NCI-H1694 treated with DMSO at 0.1 percent for 48 hours (cell line): Measurements from ENCODE around the gene DOCK11.
"Not testable (repeated sequence)": the region's sequence is repeated elsewhere in the genome, so short reads cannot be mapped to it uniquely, and the experiment has no call there.

ENCODE experiments used
- DNase-seq: peaks from one replicate; lab custom pipeline; 2025; lab: John Stamatoyannopoulos, UW

Gene DOCK11

DNA sequence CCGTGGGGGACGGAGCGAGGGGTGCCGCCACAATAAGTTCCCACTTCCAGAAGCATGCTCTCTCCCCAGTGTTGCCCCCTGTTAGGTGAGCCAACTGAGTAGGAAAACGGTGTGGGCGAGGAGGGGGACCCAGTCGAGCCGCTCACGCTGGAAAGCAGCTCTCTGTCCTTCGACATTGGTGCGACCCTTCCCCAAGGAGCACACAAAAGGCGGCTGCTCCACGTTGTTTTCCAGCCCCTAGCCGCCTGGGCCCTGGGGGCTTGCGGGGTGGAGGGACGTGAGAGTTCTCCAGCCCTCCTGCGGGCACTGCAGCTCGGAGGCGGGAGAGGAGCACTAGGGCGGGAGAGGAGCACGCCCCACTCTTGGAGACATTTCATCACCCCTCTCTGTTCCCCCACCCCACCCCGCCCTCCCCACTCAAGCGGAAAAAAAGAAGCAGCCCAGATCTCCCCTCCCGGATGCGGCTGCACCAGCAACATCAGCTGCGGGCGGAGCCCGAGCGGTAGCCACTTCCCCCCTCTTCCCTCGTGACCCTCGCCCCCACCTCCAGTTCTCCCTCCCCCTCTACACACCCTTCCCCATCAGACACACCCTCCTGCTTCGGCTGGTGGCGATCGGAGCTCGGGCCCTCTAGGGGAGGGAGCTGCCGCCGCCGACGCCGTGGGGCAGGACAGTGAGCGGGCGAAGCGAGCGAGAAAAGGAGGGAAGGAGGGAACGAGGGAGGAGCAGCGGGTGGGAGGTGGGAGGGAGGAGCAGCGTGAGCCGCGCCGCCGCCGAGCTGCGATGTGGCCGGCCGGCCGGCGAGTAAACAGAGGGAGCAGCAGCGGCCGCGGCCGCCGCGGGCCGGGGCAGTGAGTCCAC lies at the start of gene DOCK11:
Gene DOCK11 (plus strand): TSS at position 755 of the 861 bp plus-strand sequence. CDS start 157 bp downstream, outside the sequence.
- DNase-seq = peak; percentile 86

- DNase-seq = no peak
Measured at GRCh38 chrX:118448273-118448783, 47.3 kb upstream of the DOCK11 start.

DNA sequence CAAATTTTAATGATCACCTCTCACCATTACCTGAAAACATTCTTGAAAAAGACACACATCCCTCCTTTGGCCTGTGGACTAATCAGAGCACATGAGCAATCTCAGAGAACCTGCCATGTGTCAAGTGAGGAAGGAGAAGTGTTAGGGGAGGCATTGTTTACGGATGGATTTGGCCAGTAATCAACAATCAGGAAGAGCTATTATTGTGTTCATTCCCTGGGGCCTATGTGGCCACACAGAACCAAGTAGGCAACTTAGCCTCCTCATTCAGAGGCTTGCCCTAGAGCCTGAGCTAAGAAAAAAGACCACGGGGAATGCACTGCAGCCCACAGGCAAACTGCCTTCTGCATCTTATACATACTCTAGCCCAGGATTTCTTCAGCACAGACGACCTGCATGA lies 40.6 kb upstream of the DOCK11 start:
- DNase-seq = no peak

GRCh38 chrX:118459494-118459893 lies 36.1 kb upstream of the DOCK11 start:
- peak; percentile 55 for DNase-seq

GRCh38 chrX:118464501-118464900 lies 31.1 kb upstream of the DOCK11 start:
- DNase-seq = no peak

- no peak for DNase-seq
Measured at GRCh38 chrX:118468122-118468521, 27.5 kb upstream of the DOCK11 start.

- not testable (repeated sequence) for DNase-seq
Measured at GRCh38 chrX:118470721-118471347, 24.8 kb upstream of the DOCK11 start.

DNA sequence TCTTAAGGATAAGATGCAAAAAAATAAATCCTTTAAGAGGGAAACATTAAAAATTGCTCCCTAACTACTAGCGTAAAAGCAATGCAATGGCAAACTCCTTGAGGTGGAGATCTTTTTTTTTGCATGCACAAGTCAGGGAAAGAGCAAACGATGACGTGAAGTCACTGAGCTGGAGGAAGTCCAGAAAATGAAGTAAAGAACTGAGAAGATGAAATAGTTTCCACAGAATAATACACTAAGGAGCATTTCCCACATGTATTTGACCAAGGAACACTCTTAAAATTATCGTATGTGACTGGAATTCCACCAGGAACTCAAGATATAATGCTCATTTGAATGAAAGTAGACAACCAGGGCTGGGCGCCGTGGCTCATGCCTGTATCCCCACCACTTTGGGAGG lies 21.0 kb upstream of the DOCK11 start:
- no peak for DNase-seq

GRCh38 chrX:118475903-118476302 lies 19.7 kb upstream of the DOCK11 start:
- no peak for DNase-seq

DNA sequence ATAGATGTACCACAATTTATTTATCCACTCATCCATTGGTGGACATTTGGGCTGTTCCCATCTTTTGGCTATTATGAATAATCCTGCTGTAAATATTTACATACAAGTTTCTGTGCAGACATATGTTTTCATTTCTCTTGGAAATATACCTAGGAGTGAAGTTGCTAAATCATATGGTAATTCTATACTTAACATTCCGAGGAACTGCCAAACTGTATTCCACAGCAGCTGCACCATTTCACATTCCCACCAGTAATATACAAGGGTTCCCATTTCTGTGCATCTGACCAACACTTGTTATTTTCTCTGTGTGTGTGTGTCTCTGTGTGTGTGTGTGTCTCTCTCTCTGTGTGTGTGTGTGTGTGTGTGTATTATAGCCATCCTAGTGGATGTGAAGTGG lies 15.4 kb upstream of the DOCK11 start:
- no peak for DNase-seq

DNA sequence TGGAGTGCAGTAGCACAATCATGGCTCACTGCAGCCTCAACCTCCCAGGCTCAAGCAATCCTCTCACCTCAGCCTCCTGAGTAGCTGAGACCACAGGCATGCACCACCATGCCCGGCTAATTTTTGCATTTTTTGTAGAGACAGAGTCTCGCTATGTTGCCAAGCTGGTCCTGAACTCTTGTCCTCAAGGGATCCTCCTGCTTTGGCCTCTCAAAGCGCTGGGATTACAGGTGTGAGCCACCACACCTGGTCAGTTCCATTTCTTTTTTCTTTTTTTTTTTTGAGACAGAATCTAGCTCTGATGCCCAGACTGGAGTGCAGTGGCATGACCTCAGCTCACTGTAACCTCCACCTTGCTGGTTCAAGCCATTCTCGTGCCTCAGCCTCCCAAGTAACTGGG lies 13.2 kb upstream of the DOCK11 start:
- DNase-seq = not testable (repeated sequence)

GRCh38 chrX:118484216-118484903 lies 11.3 kb upstream of the DOCK11 start:
- DNase-seq = no peak

GRCh38 chrX:118486693-118487092 lies 8.9 kb upstream of the DOCK11 start:
- DNase-seq = not testable (repeated sequence)

DNA sequence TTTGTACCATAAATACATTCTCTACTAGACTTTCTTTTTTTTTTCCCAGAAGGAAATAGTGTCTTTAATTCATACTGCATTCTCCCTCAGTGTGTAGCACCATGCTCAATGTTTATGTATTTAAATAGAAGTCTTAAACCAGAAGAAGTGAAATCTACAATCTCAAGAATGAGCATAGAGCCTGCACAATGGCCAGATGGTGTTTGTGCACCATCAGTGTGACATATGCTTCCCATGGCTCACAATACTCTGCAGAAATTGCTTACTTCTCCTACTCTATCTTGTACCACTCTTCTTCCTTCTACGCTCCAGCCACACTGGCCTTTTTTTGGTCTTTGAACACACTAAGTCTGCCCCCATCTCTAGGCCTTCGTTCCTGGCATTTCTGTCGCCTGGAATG lies 2.6 kb upstream of the DOCK11 start:
- DNase-seq = peak; percentile 38

GRCh38 chrX:118493653-118494297 lies 1.8 kb upstream of the DOCK11 start:
- no peak for DNase-seq

DNA sequence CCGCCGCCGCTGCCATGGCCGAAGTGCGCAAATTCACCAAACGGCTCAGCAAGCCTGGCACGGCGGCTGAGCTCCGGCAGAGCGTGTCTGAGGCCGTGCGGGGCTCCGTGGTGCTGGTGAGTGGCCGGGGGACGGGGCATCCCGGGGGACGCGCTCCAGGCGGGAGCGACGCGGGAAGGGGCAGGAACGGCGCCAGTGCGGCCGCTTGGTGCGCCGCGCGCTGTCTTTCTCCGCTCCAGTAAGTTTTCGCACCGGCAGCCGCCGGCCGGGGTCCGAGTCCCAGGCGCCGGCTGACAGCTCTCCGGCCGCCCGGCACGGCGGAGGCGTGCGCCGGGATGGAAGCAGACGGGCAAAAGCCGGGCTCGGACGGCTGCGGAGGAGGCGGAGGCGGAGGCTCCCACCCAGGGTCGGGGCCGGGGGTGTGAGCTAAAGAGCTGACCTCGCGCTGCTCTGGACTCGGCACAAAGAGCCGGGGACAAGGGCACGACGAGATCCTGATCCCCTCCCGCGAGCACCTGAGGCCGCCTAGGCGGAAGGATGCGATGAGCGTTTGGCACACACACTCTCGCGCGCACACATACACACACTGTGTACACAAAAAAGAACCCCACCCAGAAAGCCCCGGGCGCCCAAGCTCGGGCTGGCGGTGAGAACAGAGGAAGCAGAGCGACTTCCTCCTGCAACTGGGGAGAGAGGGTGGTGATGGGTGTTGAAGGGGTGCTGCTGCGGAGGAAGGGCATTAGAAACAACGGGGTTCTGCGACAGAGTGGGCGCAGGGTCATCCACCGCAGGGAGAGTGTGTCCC lies 545 bp downstream of the DOCK11 start:
- peak; percentile 31 for DNase-seq

DNA sequence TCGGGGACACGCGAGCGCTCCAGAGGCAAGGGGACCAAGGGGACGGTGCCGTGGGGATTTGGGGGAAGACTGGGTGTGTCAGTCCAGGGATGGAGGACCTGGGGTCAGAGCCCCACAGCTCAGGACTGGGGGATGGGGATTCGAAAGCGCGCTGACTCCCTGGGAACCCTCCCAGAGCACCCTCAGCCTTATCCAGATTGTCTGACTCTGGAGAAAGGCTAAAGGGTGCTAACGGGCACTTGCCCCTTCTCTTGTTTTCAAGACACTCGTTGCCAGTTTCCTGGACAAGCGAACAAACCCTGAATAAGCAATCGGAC lies 1.1 kb downstream of the DOCK11 start:
- no peak for DNase-seq

DNA sequence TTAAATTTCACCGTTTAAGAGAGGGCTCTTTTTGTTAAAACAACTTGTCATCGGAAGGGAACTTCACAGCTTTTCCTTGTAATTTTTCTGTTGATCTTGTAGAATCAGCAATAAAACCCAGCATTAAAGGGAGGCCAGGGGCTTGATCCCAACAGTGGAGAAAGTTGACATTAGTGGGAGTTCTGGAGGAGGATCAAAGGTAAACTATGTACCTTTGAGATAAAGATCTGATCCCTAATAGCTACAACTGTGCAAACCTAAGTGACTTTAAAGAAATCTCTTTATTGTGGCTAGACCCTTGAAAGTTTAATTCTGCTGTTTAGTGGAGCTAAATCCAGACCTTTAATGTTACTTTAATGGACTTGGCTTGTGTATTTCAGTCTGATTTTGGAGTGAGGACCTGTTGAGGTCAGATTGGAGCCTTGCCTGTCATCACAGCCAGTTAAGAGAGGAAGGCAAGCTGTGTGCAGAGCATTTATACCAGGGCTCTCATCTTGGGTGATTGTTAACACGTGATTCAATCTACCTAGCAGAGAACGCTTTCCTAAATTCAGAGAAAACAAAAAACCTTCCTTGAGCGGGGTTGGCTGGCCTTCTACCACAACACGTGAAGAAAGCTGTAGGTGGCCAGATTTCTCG lies 1.7 kb downstream of the DOCK11 start:
- no peak for DNase-seq

GRCh38 chrX:118498351-118498750 lies 2.7 kb downstream of the DOCK11 start:
- no peak for DNase-seq

DNA sequence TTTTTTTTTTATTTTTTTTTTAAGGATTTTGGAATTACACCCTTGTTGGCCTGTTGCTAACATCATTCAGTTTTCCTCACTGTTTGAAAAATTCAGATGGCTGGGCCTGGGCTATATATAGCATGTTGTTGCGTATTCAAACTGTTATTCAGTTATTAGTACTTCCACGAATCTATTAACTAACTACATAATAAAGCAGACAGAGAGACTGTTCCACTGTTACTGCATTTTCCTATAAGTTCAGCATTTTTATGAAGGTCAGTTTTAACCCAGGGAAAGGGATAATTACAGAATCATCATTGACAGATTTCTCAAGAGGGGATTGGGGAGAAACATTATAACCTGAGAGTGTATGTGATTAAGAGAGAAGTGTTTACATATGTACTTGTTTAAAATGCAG lies 3.1 kb downstream of the DOCK11 start:
- no peak for DNase-seq

DNA sequence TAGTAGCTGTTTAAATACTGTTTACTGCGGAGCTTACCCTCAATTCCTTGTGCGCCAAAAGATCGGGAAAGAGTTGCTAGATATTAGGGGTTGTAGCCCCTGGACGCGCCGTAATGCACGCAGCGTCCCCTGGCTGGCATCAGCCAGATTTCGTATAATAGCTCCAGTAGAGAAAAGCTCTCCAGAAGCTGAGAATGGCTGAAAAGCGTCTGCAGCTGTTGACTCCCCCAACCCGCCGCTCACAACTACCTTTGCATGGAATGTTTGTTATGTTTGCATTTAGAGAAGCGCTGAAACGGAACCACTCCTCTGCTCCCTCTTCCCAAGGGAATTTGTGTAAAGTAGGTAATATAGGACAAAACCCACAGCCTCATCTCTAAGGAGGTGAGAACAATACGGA lies 3.7 kb downstream of the DOCK11 start:
- peak; percentile 23 for DNase-seq
